Activated naive CD8-positive, alpha-beta T cell treated with anti-CD3 and anti-CD28 coated beads, Interleukin-2, amount 50 U/mL, for 16 hours (primary cell): ENCODE measurements around the gene FCHSD2.
"Not testable (repeated sequence)": the region's sequence is repeated elsewhere in the genome, so short reads cannot be mapped to it uniquely, and the experiment has no call there.

Experiments
- DNase-seq: peaks from one replicate; pipeline ENCODE4 v3.0.0-alpha.2; 2020; ENCODE audit warnings: low read depth, low spot score

Gene FCHSD2

GRCh38 chr11:73012121-73012863 is 129.8 kb downstream of the FCHSD2 start:
- DNase-seq: no peak

GRCh38 chr11:73011126-73011817 is 130.8 kb downstream of the FCHSD2 start:
- DNase-seq: no peak

GRCh38 chr11:73009972-73010371 is 132.1 kb downstream of the FCHSD2 start:
- no peak for DNase-seq

- DNase-seq: no peak
These were observed 138.0 kb downstream of the FCHSD2 start for GRCh38 chr11:73004088-73004487.

GRCh38 chr11:73003088-73003487 is 139.0 kb downstream of the FCHSD2 start:
- no peak for DNase-seq

- DNase-seq: no peak
These were observed 139.9 kb downstream of the FCHSD2 start for GRCh38 chr11:73002214-73002613.

GRCh38 chr11:73001615-73002014 is 140.5 kb downstream of the FCHSD2 start:
- DNase-seq: no peak

GRCh38 chr11:72998676-72999075 is 143.4 kb downstream of the FCHSD2 start:
- DNase-seq: no peak

GRCh38 chr11:72996959-72997358 is 145.2 kb downstream of the FCHSD2 start:
- DNase-seq: no peak

GRCh38 chr11:72989727-72990126 is 152.4 kb downstream of the FCHSD2 start:
- no peak for DNase-seq

- no peak for DNase-seq
These were observed 153.3 kb downstream of the FCHSD2 start for GRCh38 chr11:72988821-72989220.

- DNase-seq: no peak
These were observed 156.5 kb downstream of the FCHSD2 start for GRCh38 chr11:72985645-72986044.

- no peak for DNase-seq
These were observed 157.6 kb downstream of the FCHSD2 start for GRCh38 chr11:72984453-72985077.

GRCh38 chr11:72983560-72983959 is 158.6 kb downstream of the FCHSD2 start:
- DNase-seq: no peak

- no peak for DNase-seq
These were observed 160.0 kb downstream of the FCHSD2 start for GRCh38 chr11:72981971-72982685.

GRCh38 chr11:72981080-72981479 is 161.0 kb downstream of the FCHSD2 start:
- DNase-seq: no peak

GRCh38 chr11:72977782-72978181 is 164.3 kb downstream of the FCHSD2 start:
- not testable (repeated sequence) for DNase-seq

- DNase-seq: not testable (repeated sequence)
These were observed 165.6 kb downstream of the FCHSD2 start for GRCh38 chr11:72976522-72976892.

- no peak for DNase-seq
These were observed 166.2 kb downstream of the FCHSD2 start for GRCh38 chr11:72975778-72976521.

- DNase-seq: no peak
These were observed 167.5 kb downstream of the FCHSD2 start for GRCh38 chr11:72974487-72975205.
